Cardiac muscle cell (in vitro differentiated cells and primary cell): ENCODE data around the gene RCN1. TPM values are rescaled to one million over a fixed set of nuclear protein-coding genes. Genes with fewer than 3 reads are reported as not detected.

ENCODE experiments used
- DNase-seq, 2 donors: peaks; one replicate each; pipeline versions ENCODE4 v3.0.0 to v3.0.0-alpha.2; 2010 to 2017; ENCODE audit warnings: low read depth in 1 of 2, low spot score in 1 of 2
- H3K27ac ChIP-seq: fragments of 200-600 bp; sonication (generic); 2 replicates; pipeline ENCODE4 v1.5.1; 2016
- H3K27me3 ChIP-seq: fragments of 200-600 bp; sonication (generic); 2 replicates; pipeline ENCODE4 v1.6.0; 2016; ENCODE audit warnings: control low read depth
- H3K36me3 ChIP-seq: fragments of 200-600 bp; sonication (generic); 2 replicates; pipeline ENCODE4 v1.5.1; 2016; ENCODE audit warnings: control low read depth
- H3K4me1 ChIP-seq: fragments of 200-600 bp; sonication (generic); 2 replicates; pipeline ENCODE4 v1.8.1; 2017; ENCODE audit warnings: low read depth, mild to moderate bottlenecking, mixed run types
- H3K4me3 ChIP-seq: fragments of 200-600 bp; sonication (generic); 2 replicates; pipeline ENCODE4 v1.5.1; 2016; ENCODE audit warnings: mild to moderate bottlenecking
- H3K9me3 ChIP-seq: fragments of 200-600 bp; sonication (generic); 2 replicates; pipeline ENCODE4 v1.5.1; 2017; ENCODE audit warnings: low read depth, mild to moderate bottlenecking, control low read depth
- polyA plus RNA-seq: library from polyadenylated mRNA; unstranded; fragments of >200 nt; fragmentation: Nextera tagmentation; extraction: Ambion mirVana; gene quantifications from 2 replicates; pipeline ENCODE4 v1.2.1, GENCODE V29; 2016
- total RNA-seq: library from RNA; depleted of rRNA; stranded (reverse); fragments of >200 nt; gene quantifications from 2 replicates; pipeline ENCODE4 v1.2.3, GENCODE V29; 2016
- TF ChIP-seq, protein P1 (sequence below): IDR thresholded peaks from 2 replicates; pipeline ENCODE4 v1.5.1; 2012; ENCODE audit warnings: low read depth, mild to moderate bottlenecking, low read length

The RCN1 gene
- total RNA-seq (62.5 and 64.5 TPM in 2 replicates), polyA plus RNA-seq (125 and 142 TPM in 2 replicates)

DNA sequence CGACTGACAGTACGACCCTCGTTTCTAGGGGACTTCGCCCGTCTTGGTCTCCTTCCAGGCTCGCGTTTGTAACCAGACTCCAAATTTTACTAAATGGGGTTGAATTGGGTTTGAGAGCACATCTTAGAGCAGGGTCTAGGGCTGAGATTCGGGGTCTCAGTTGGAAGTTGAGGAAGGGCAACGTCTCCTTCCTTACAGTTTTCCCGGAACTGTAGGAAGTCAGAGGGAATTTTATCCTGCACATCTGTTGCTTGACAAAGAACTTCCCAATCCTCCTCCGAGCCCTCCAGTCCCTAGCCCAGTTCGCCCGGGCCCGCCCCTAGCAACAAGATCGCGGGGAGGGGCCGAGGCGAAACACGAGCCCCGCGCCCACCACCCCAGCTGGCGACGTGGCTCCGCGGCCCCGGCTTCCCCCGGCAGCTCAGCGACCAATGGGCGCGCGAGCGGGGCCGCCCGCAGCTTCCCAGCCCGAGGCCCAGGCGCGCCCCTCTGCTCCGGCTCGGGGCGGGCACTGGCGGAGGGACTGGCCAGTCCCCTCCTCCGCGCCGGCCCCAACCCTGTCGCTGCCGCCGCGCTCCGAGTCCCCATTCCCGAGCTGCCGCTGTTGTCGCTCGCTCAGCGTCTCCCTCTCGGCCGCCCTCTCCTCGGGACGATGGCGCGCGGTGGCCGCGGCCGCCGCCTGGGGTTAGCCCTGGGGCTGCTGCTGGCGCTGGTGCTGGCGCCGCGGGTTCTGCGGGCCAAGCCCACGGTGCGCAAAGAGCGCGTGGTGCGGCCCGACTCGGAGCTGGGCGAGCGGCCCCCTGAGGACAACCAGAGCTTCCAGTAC is at the start of gene RCN1:
Gene RCN1, plus strand, starts transcription at position 530 of the 826 bp plus-strand sequence. Its CDS starts 123 bp downstream, at position 653.
- Histone ChIP-seq H3K9me3 (no peaks in the 10 kb centered on the region), H3K36me3 (no peaks in the 10 kb centered on the region), H3K27me3 (no peaks in the 10 kb centered on the region), H3K27ac (peak within 1 kb of the TSS; percentile 66), H3K4me3 (peak within 1 kb of the TSS; percentile 30), H3K4me1 (no peaks in the 10 kb centered on the region)
- peak; percentile 94 to 95 for DNase-seq
- TF ChIP-seq, protein P1, sequence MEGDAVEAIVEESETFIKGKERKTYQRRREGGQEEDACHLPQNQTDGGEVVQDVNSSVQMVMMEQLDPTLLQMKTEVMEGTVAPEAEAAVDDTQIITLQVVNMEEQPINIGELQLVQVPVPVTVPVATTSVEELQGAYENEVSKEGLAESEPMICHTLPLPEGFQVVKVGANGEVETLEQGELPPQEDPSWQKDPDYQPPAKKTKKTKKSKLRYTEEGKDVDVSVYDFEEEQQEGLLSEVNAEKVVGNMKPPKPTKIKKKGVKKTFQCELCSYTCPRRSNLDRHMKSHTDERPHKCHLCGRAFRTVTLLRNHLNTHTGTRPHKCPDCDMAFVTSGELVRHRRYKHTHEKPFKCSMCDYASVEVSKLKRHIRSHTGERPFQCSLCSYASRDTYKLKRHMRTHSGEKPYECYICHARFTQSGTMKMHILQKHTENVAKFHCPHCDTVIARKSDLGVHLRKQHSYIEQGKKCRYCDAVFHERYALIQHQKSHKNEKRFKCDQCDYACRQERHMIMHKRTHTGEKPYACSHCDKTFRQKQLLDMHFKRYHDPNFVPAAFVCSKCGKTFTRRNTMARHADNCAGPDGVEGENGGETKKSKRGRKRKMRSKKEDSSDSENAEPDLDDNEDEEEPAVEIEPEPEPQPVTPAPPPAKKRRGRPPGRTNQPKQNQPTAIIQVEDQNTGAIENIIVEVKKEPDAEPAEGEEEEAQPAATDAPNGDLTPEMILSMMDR = no peak

- H3K27me3 ChIP-seq = no peaks in the 10 kb centered on the region
- no peaks in the 10 kb centered on the region for H3K4me1 ChIP-seq
- no peak overlapping the region for H3K27ac ChIP-seq
- no peak for DNase-seq
- TF ChIP-seq, protein P1 = no peak
- H3K36me3 ChIP-seq = no peaks in the 10 kb centered on the region
- no peak overlapping the region for H3K4me3 ChIP-seq
- H3K9me3 ChIP-seq = no peaks in the 10 kb centered on the region
Observed at GRCh38 chr11:32043737-32044136, 47.1 kb upstream of the RCN1 start.

- no peak overlapping the region for H3K4me3 ChIP-seq
- H3K9me3 ChIP-seq = no peaks in the 10 kb centered on the region
- peak in 1 of 2 donors; percentile 29 for DNase-seq
- H3K27ac ChIP-seq = no peak overlapping the region
- H3K27me3 ChIP-seq = peaks cover 2% of the 10 kb centered on the region
- TF ChIP-seq, protein P1 = no peak
- H3K36me3 ChIP-seq = no peaks in the 10 kb centered on the region
- no peaks in the 10 kb centered on the region for H3K4me1 ChIP-seq
Observed at GRCh38 chr11:32044158-32044863, 46.6 kb upstream of the RCN1 start.

GRCh38 chr11:32045456-32045855 is 45.4 kb upstream of the RCN1 start:
- TF ChIP-seq, protein P1 = no peak
- DNase-seq = no peak

DNA sequence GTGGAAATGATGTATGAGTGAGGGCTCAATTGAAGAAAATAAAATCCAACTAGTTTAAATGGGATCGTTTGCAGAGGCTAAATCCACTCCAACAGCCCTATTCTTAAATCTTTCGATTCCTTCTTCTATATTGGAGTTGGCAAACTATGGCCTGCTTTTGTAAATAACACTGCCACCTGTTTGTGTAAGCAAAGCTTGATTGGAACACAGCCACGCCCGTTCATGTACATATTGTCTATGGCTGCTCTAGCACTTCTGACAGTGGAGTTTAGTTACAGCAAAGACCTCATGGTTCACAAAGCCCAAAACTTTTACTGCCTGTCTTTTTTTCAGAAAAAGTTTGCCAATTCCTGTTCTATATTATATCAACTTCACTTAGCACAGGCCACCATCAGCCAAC is 40.6 kb upstream of the RCN1 start:
- Histone ChIP-seq H3K27me3 (peaks cover 26% of the 10 kb centered on the region), H3K9me3 (no peaks in the 10 kb centered on the region), H3K4me1 (no peaks in the 10 kb centered on the region), H3K36me3 (no peaks in the 10 kb centered on the region), H3K4me3 (no peak overlapping the region), H3K27ac (no peak overlapping the region)
- TF ChIP-seq, protein P1 = no peak
- no peak for DNase-seq

More at GRCh38 chr11:32045456-32045855, 45.4 kb upstream of the RCN1 start:
- Histone ChIP-seq H3K27me3 (peaks cover 14% of the 10 kb centered on the region), H3K27ac (no peak overlapping the region), H3K36me3 (no peaks in the 10 kb centered on the region), H3K4me3 (no peak overlapping the region), H3K9me3 (no peaks in the 10 kb centered on the region), H3K4me1 (no peaks in the 10 kb centered on the region)
